GM12873 (cell line): ENCODE measurements around the gene EPSTI1.

ENCODE experiments used
- CTCF ChIP-seq: IDR thresholded peaks from 2 replicates; pipeline ENCODE4 v1.5.1; 2012; ENCODE audit warnings: low read depth, mild to moderate bottlenecking, moderate library complexity, low read length, control low read depth; ENCODE audit not compliant: insufficient read depth; ENCODE audit errors: missing control alignments

EPSTI1 gene

GRCh38 chr13:43016226-43016625 is 24.2 kb upstream of the EPSTI1 start:
- TF ChIP-seq CTCF, result no peak

- no peak for TF ChIP-seq CTCF
Observed at GRCh38 chr13:43014162-43014561, 22.1 kb upstream of the EPSTI1 start.

GRCh38 chr13:43009506-43009905 is 17.5 kb upstream of the EPSTI1 start:
- no peak for TF ChIP-seq CTCF

- no peak for TF ChIP-seq CTCF
Observed at GRCh38 chr13:43008596-43008995, 16.6 kb upstream of the EPSTI1 start.

- TF ChIP-seq CTCF, result no peak
Observed at GRCh38 chr13:43006893-43007631, 15.0 kb upstream of the EPSTI1 start.

- no peak for TF ChIP-seq CTCF
Observed at GRCh38 chr13:43005460-43006236, 13.6 kb upstream of the EPSTI1 start.

GRCh38 chr13:43003729-43004128 is 11.7 kb upstream of the EPSTI1 start:
- no peak for TF ChIP-seq CTCF
